GM21381 (cell line): ENCODE results near the gene BCL2L12.
"Not testable (repeated sequence)": the region's sequence is repeated elsewhere in the genome, so short reads cannot be mapped to it uniquely, and the experiment has no call there.

ENCODE experiments used
- ATAC-seq: cut with Tn5 transposase; IDR thresholded peaks from one replicate; pipeline ENCODE4 v1.9.1; 2021; ENCODE audit warnings: mild to moderate bottlenecking, moderate library complexity; ENCODE audit not compliant: unreplicated experiment

BCL2L12 gene, protein sequence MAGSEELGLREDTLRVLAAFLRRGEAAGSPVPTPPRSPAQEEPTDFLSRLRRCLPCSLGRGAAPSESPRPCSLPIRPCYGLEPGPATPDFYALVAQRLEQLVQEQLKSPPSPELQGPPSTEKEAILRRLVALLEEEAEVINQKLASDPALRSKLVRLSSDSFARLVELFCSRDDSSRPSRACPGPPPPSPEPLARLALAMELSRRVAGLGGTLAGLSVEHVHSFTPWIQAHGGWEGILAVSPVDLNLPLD

DNA sequence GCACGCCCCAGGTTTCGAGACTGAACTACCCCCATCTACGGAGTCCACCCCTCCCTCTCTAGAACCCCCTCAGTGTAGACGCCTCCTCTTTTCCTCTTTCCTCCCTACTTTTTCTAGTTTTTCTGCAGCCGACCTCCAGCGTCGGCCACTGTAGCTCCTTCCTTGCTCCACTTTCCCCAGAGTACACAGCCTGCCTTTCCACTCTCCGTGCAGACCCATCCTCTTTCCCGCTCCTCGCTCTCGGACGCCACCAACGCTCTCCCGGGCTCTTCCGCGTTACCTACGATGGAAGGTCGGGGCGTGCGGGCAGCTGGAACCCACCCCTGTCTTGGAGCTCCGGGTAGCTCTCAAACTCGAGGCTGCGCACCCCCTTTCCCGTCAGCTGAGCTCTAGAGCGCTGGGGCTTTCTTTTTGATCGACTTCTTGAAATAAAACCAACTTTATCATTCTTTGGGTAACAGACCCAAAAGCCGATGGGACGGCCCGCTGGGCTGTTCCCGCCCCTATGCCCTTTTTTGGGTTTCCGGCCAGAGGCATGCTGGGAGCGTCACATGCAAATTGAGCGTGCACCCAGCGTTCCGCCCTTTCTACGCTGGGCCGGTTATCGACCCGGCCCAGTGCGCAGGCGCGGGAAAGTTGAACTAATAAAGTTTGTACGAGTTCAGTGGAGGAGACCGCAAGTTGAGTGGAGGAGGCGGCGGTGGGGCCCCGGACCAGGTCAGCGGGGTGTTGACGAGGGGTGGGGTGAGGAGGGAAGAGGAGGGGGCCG is at the start of gene BCL2L12, which contains the start of gene IRF3:
BCL2L12 (plus strand) TSS at position 583 of the 769 bp plus-strand sequence. CDS start 760 bp downstream, outside the sequence.
IRF3 (minus strand) TSS at position 507 of the 769 bp plus-strand sequence. CDS start 1,019 bp downstream, outside the sequence.
- peak; percentile 78 for ATAC-seq

GRCh38 chr19:49616532-49616931 is 49.2 kb upstream of the BCL2L12 start:
- no peak for ATAC-seq

- no peak for ATAC-seq
Measured at GRCh38 chr19:49616945-49617344, 48.8 kb upstream of the BCL2L12 start.

- not testable (repeated sequence) for ATAC-seq
Measured at GRCh38 chr19:49617860-49618259, 47.9 kb upstream of the BCL2L12 start.

DNA sequence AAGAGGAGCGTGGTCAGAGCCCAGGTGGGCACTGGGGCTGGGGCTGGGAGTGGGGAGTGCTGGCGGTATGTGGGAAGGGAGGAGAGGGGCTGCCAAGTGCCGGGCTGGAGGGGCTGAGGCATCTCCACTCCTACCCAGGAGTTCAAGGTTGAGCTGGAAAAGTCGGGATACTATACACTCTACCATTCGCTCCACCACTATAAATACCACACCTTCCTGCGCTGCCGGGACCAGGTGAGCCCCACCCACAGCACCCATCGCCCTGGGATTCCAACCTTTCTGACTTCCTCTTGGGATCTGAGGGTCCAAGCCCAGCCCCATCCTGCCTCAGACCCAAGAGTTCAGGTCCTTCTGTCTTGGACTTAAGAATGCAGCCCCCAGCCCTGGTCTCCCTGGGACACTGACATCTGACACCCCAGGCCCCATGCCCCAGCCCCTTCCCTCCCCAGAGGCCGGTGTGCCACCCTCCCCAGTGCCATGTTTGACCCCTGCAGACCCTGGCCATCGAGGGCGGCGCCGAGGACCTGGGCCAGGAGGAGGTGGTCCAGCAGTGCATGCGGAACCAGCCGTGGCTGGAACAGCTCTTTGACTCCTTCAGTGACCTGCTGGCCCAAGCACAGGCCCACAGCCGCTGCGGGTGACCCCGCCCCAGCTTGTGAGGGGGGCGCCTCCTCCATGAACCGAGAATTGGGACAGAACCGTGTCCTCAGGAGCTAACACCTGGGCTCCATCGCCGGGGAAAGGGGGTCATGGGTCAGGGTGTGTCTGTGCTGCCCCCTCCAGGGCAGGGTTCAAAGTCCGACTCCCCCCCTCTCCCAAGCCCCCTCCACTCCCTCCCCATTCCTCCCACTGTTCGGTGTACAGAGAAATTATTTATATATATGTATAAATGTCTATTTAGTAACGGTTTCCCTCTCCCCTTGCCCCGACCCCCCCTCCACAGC is 40.5 kb upstream of the BCL2L12 start:
- no peak for ATAC-seq

DNA sequence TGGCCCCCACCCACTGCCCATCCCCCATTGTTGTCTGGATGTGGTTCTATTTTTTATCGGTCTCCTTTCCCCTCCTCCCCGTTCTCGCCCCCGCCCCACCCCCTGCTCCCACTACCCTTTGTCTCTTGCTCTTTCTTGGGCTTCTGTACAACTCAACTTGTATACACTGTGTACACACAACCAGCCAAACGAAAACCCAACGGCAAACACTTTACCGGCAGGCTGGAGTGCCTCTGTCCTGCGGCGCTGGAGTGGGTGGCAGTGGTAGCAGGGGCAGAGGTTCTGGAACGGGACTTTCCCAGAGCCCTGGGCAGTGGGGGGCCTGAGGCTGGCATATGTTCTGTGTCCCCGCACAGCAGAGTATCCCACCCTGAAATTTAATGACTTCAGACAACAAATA is 39.5 kb upstream of the BCL2L12 start:
- no peak for ATAC-seq

GRCh38 chr19:49629659-49630058 is 36.1 kb upstream of the BCL2L12 start:
- no peak for ATAC-seq

DNA sequence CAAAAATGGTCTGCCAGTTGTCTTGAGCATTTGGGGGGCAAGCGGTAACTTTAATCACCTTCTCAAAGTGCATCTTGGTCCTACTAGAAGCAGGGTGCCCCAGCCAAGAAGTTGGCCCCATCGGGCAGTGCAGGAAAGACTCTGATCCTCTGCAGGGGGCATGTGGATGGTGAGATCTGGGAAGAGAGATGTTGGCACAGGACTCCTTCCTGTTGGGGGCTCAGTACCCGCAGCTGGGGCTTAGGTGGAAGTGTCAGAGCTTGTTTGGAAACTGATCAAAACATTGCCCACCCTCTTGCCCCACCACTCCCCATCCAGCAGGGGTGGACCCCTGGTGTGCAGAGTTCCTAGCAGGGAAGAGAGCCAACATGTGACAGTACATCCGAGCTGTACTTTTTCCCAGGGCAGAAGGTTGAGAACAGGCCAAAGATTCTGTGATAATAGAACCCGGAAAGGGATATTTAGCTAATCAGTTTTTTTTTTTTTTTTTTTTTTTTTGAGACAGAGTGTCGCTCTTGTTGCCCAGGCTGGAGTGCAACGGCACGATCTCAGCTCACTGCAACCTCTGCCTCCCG is 34.6 kb upstream of the BCL2L12 start:
- ATAC-seq = no peak

DNA sequence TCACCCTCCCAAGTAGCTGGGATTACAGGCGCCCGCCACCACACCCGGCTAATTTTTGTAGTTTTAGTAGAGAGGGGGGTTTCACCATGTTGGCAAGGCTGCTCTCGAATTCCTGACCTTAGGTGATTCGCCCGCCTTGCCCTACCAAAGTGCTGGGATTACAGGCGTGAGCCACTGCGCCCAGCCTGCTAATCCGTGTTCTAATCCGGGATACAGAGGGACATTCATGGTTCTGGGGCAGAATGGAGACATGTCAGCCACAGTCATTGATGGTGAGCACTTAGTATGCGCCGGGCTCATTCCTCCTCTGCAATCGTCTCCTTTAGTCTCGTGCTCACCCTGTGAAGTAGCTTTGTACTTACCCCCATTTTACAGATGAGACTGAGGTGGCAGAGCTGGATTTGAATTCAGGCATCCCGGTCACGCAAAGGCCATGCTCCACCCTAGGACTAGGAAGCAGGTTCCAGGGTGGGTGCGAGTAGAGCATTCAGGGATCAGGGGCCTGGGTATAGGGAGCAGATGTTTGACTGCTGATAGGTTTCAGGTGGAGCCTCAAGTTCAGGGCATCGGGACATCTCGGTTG is 34.0 kb upstream of the BCL2L12 start:
- no peak for ATAC-seq

DNA sequence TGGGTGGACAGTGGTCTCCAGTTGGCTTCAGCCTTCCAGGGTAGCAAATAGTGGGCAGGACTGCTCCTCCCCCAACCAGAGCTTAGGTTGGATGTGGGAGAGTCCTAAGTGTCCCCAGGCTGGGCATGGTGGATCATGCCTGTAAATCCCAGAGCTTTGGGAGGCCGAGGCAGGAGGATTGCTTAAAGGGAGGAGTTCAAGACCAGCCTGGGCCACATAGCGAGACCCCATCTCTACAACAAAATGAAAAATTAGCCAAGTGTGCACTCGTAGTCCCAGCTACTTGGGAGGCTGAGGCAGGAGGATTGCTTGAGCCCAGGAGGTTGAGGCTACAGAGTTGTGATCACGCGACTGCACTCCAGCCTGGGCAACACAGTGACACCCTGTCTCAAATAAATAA is 33.2 kb upstream of the BCL2L12 start:
- ATAC-seq = no peak

DNA sequence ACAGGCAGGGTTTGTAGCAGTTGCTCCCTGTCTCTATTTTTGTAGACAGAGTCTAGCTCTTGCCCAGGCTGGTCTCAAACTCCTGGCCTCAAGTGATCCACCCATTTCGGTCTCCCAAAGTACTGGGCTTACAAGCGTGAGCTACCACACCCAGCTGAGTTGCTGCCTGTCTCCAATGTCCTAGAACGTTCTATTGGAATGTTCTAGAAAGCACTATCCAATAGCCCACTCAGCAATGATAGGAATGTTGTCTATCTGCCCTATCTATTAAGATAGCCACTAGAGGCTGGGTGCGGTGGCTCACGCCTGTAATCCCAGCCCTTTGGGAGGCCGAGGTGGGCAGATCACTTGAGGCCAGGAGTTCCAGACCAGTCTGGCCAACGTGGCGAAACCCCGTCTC is 32.5 kb upstream of the BCL2L12 start:
- ATAC-seq = not testable (repeated sequence)

- ATAC-seq = no peak
Measured at GRCh38 chr19:49635530-49636232, 30.1 kb upstream of the BCL2L12 start.

- no peak for ATAC-seq
Measured at GRCh38 chr19:49636233-49636932, 29.4 kb upstream of the BCL2L12 start.

GRCh38 chr19:49637821-49638738 is 27.7 kb upstream of the BCL2L12 start:
- ATAC-seq = no peak

DNA sequence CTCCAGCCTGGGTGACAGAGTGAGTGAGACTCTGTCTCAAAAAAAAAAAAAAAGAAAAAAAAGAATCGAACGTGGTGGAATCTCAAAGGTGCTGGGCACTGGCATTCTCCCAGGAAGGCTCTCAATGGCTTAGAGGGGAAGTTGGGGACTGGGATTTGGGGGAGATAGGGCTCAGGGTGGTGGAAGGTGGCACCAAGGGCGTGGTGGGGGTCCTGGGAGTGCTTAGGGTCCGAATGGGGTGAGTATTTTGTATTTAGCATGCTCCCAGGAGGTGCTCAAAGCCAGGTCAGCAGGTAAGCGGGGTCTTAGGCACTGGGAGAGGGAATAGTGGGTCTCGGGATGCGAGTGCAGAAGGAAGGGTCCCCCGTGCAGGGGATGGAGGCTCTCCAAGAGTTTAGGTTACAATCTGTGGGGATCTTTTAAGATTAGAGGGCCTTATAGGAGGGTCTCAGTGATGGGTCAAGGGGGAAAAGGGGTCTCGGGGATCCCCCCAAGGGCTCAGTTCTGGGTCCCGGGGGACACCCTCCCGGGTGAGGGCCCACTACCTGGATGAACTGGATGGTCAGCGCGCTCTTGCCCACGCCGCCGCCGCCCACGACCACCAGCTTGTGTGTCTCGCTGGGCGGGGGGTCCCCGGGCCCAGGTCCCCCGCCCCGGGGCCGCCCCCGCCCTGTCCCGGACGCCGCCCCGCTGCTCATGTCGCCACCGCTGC is 26.2 kb upstream of the BCL2L12 start:
- no peak for ATAC-seq

DNA sequence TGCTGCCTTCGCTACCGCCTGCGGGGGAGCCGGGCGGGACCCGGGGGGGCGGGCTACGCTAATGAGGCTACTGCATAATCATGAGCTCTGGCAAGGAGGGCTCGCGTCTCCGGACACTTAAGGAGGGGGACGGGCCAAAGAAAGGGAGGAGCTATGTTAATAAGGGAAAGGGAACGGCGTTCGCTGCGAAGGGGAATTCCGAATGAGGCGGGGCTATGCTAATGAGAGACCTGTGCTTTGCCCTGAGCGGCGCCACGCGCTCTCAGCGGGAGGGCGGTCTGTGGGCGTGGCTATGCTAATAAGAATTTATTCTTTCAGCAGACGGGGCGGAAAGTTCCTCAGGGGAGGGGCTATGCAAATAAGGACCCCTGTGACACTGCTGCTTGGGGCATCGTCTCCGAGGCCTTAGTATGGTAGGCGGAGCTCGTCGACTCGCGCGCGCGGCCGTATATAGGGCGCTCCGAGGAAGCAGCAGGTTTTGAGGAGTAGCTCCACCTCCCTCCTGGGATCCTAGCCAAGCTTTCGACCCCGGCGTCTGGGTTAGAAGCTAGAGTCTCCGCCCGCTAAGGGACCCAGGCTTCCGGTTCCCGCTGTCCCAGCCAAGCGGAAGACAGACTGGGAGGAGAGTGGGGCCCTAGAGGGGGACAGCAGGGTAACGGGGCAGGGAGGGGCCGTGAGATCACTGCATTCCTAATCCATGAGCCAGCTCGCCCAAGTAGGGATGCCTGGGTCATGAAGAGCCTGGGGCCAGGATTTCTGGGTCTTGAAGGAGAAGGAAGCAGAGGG is 25.4 kb upstream of the BCL2L12 start, which contains the start of gene RRAS:
RRAS (minus strand) TSS at position 31 of the 786 bp plus-strand sequence. CDS start 45 bp downstream, outside the sequence.
- ATAC-seq = peak; percentile 49
